H1 (cell line): ENCODE results near the gene DISC1. TPM values are rescaled to one million over a fixed set of nuclear protein-coding genes. Genes with fewer than 3 reads are reported as not detected.

Experiments
- GTF2F1 ChIP-seq: IDR thresholded peaks from 2 replicates; pipeline ENCODE4 v1.6.1; 2012; ENCODE audit warnings: low read depth, low read length, improper control_type of control experiment, borderline replicate concordance
- NANOG ChIP-seq: IDR thresholded peaks from 2 replicates; pipeline ENCODE4 v1.6.1; 2011; ENCODE audit warnings: low read length, low read depth, mild to moderate bottlenecking, inconsistent platforms; ENCODE audit not compliant: insufficient read depth, poor library complexity, severe bottlenecking
- SIN3A ChIP-seq, 2 experiments: IDR thresholded peaks in 1 of 2; conservative IDR thresholded peaks in 1 of 2; 2 replicates each; pipeline ENCODE4 v1.6.1; 2011 to 2012; ENCODE audit warnings: low read length in 2 of 2, improper control_type of control experiment in 1 of 2, low read depth in 1 of 2, mild to moderate bottlenecking in 1 of 2
- SP4 ChIP-seq: IDR thresholded peaks from 2 replicates; pipeline ENCODE4 v1.6.1; 2012; ENCODE audit warnings: low read length, inconsistent platforms
- TAF1 ChIP-seq: IDR thresholded peaks from 2 replicates; pipeline ENCODE4 v1.6.1; 2011; ENCODE audit warnings: mild to moderate bottlenecking, low read depth, low read length
- polyA plus RNA-seq, 7 experiments: library from polyadenylated mRNA; depleted of rRNA in 3 of 7; stranded (reverse) in 5 of 7; unstranded in 2 of 7; fragments of >200 nt in 5 of 7; fragments of 200-250 nt in 2 of 7; gene quantifications; 1 replicate in 5 of 7; 2 replicates in 1 of 7; 4 replicates in 1 of 7; pipeline versions ENCODE4 v1.2.1 to v1.2.3, GENCODE V29; 2011 to 2013; ENCODE audit warnings: missing spikeins in 2 of 7, mixed read lengths in 2 of 7
- total RNA-seq: library from RNA; stranded (reverse); fragmentation: NEBNext Ultra II Directional; extraction: Animal tissue kit (Norgen Biotek cat#: 25700); gene quantifications from 2 replicates; pipeline ENCODE4 v1.2.1, GENCODE V29; 2021

The DISC1 gene
- total and polyA plus RNA-seq, 2 of the 8 experiments (the other 6 are each of a cell fraction or from before 2014, with no cell fraction given), result 1.1 to 3.5 TPM

GRCh38 chr1:231985296-231986023 is 358.9 kb downstream of the DISC1 start (continued):
- no peak for TF ChIP-seq TAF1
- no peak for TF ChIP-seq SP4
- TF ChIP-seq NANOG, result no peak
- no peak for TF ChIP-seq GTF2F1
- TF ChIP-seq SIN3A (conservative IDR thresholded peaks at IDR 0.05 in 1 of 2, IDR thresholded peaks at IDR 0.05 in 1 of 2; ENCODE audit: low read depth in 1 of 2, low read length in 2 of 2), result no peak
